HepG2 (cell line): ENCODE data around the gene FNDC3B. TPM values are rescaled to one million over a fixed set of nuclear protein-coding genes. Genes with fewer than 3 reads are reported as not detected.

ENCODE experiments used
- ATAC-seq: fragments of 200-7000 bp; cut with Tn5 transposase; 3 replicates; pipeline ENCODE4 v1.9.1; 2020; ENCODE audit warnings: mild to moderate bottlenecking, moderate library complexity
- BruUV-seq: library from RNA; stranded (reverse); fragments of 400-500 nt; replicated peaks from 2 replicates; lab custom pipeline; 2021; lab: Mats Ljungman, UMichigan
- CTCF ChIA-PET: fragments of 300-600 bp; formaldehyde crosslinking; extraction: SDS; loops from one replicate; lab custom pipeline; 2021; ENCODE audit warnings: low total read pairs, inconsistent platforms, low intra/inter-chr PET ratio; lab: Yijun Ruan, JAX
- POLR2A ChIA-PET: fragments of 350-600 bp; sonication (Branson Sonifier 250); formaldehyde crosslinking; loops from one replicate; lab custom pipeline; 2020; ENCODE audit warnings: antibody characterized with exemption, inconsistent platforms; lab: Yijun Ruan, JAX
- DNase-seq: peaks from one replicate; pipeline ENCODE4 v3.0.0-alpha.2; 2015; ENCODE audit warnings: low spot score
- FAIRE-seq: peaks from 3 replicates; lab custom pipeline; 2011; peaks lifted over from hg19 to GRCh38; lab: Jason Lieb, UNC
- H2AFZ ChIP-seq: one replicate; pipeline ENCODE4 v1.6.1; 2011; ENCODE audit warnings: low read length, inconsistent platforms
- H3K27ac ChIP-seq: fragments of 300-600 bp; 3 replicates; pipeline ENCODE4 v1.8.0; 2011; ENCODE audit warnings: mixed run types, mild to moderate bottlenecking, mixed read lengths, low read length, inconsistent platforms; ENCODE audit not compliant: insufficient read depth; ENCODE audit errors: extremely low read length
- H3K27me3 ChIP-seq, 2 experiments: fragments of 200-600 bp in 1 of 2; 2 replicates in 1 of 2; 3 replicates in 1 of 2; pipeline versions ENCODE4 v1.6.0 to v1.8.0; 2011; ENCODE audit warnings: low read length in 2 of 2, mild to moderate bottlenecking in 2 of 2, moderate library complexity in 2 of 2, inconsistent platforms in 1 of 2; ENCODE audit not compliant: insufficient read depth in 2 of 2, control insufficient read depth in 1 of 2
- H3K36me3 ChIP-seq, 2 experiments: fragments of 200-600 bp in 1 of 2; replicated peaks in 1 of 2; 2 replicates in 1 of 2; 3 replicates in 1 of 2; pipeline versions ENCODE4 v1.5.1 to v1.8.0; 2011; ENCODE audit warnings: low read length in 2 of 2, inconsistent platforms in 1 of 2; ENCODE audit not compliant: insufficient read depth in 2 of 2, control insufficient read depth in 1 of 2
- H3K4me1 ChIP-seq: 2 replicates; pipeline ENCODE4 v1.5.1; 2012; ENCODE audit warnings: low read length, inconsistent platforms; ENCODE audit not compliant: insufficient read depth
- H3K4me2 ChIP-seq: 2 replicates; pipeline ENCODE4 v1.6.0; 2011; ENCODE audit warnings: low read depth, low read length, inconsistent platforms
- H3K4me3 ChIP-seq, 3 experiments: fragments of 200-600 bp in 1 of 3; sonication (generic), shearing (Covaris generic) in 1 of 3; replicated peaks in 1 of 3; 2 replicates each; pipeline ENCODE4 v1.5.1; 2011 to 2016; ENCODE audit warnings: low read length in 3 of 3, inconsistent platforms in 2 of 3, low read depth in 2 of 3, mild to moderate bottlenecking in 2 of 3, control low read depth in 1 of 3, mixed read lengths in 1 of 3; ENCODE audit not compliant: insufficient read depth in 1 of 3
- H3K79me2 ChIP-seq: one replicate; pipeline ENCODE4 v1.6.1; 2011; ENCODE audit warnings: low read length, inconsistent platforms; ENCODE audit not compliant: insufficient read depth
- H3K9ac ChIP-seq: 2 replicates; pipeline ENCODE4 v1.6.0; 2011; ENCODE audit warnings: mild to moderate bottlenecking, low read depth, low read length, inconsistent platforms; ENCODE audit not compliant: insufficient read depth
- H3K9me3 ChIP-seq: 2 replicates; pipeline ENCODE4 v1.5.1; 2012; ENCODE audit warnings: mild to moderate bottlenecking, low read length
- H4K20me1 ChIP-seq: 2 replicates; pipeline ENCODE4 v1.6.0; 2011; ENCODE audit warnings: inconsistent platforms, mild to moderate bottlenecking, low read length, moderate library complexity; ENCODE audit not compliant: insufficient read depth
- AGO2 ChIP-seq: fragments of 200-400 bp; formaldehyde crosslinking; optimal IDR thresholded peaks from 2 replicates; pipeline ENCODE3; 2017; ENCODE audit warnings: mild to moderate bottlenecking, low read depth, low read length, moderate library complexity
- KDM6A ChIP-seq: IDR thresholded peaks from 2 replicates; pipeline ENCODE4 v1.6.1; 2016; ENCODE audit warnings: low read depth
- KLF15 ChIP-seq: sonication (generic); formaldehyde crosslinking; IDR thresholded peaks from 2 replicates; pipeline ENCODE4 v1.8.1; 2023; ENCODE audit warnings: borderline replicate concordance, mild to moderate bottlenecking, inconsistent platforms, missing genetic modification reagents, mixed read lengths
- POLR2A ChIP-seq, 2 experiments: IDR thresholded peaks; 2 replicates each; pipeline ENCODE4 v1.6.1; 2011; ENCODE audit warnings: low read depth in 2 of 2, low read length in 2 of 2, mild to moderate bottlenecking in 1 of 2, moderate library complexity in 1 of 2; ENCODE audit not compliant: insufficient read depth in 1 of 2
- POLR2AphosphoS5 ChIP-seq: IDR thresholded peaks from 2 replicates; pipeline ENCODE4 v1.6.1; 2012; ENCODE audit warnings: low read depth, low read length
- RBM22 ChIP-seq: fragments of 200-400 bp; formaldehyde crosslinking; optimal IDR thresholded peaks from 2 replicates; pipeline ENCODE3; 2017; ENCODE audit warnings: mild to moderate bottlenecking, low read length, moderate library complexity
- ZNF263 ChIP-seq: sonication (generic); formaldehyde crosslinking; IDR thresholded peaks from 2 replicates; pipeline ENCODE4 v1.4.0; 2020; ENCODE audit warnings: missing genetic modification reagents
- ZNF367 ChIP-seq: sonication (generic); formaldehyde crosslinking; IDR thresholded peaks from 2 replicates; pipeline ENCODE4 v1.4.0; 2020; ENCODE audit warnings: missing genetic modification reagents, borderline replicate concordance
- ZNF547 ChIP-seq: sonication (generic); formaldehyde crosslinking; IDR thresholded peaks from 2 replicates; pipeline ENCODE4 v1.5.1; 2020; ENCODE audit warnings: mild to moderate bottlenecking, missing genetic modification reagents
- WGBS: methylation state at CpG from one replicate; pipeline ENCODE4 v1.1.6; 2017; ENCODE audit warnings: low lambda C conversion rate; 5-methylcytosine and 5-hydroxymethylcytosine counted together
- in situ Hi-C: cut with HindIII; loops from 2 replicates; pipeline ENCODE4 v1.10.0; 2017; ENCODE audit warnings: low pct_unique_long_range_greater_than_20kb; ENCODE audit not compliant: extremely low pct_ligation_motif_present
- intact Hi-C: fragments of 100-400 bp; cut with micrococcal nuclease; formaldehyde crosslinking; loops from one replicate; pipeline ENCODE4 v1.10.0; 2022; ENCODE audit not compliant: unreplicated experiment
- polyA plus RNA-seq, 8 experiments: library from polyadenylated mRNA; depleted of rRNA in 3 of 8; stranded (reverse) in 7 of 8; unstranded in 1 of 8; fragments of >200 nt; fragmentation: Illumina TruSeq in 4 of 8; extraction: Trizol in 4 of 8; gene quantifications; 2 replicates each; pipeline versions ENCODE4 v1.2.1 to v1.2.3, GENCODE V29; 2011 to 2016; ENCODE audit warnings: low read depth in 4 of 8, missing spikeins in 1 of 8, mixed read lengths in 1 of 8; ENCODE audit not compliant: insufficient read depth in 1 of 8
- total RNA-seq, 5 experiments: library from RNA; depleted of rRNA; stranded (reverse); fragments of >200 nt; fragmentation: Illumina TruSeq; extraction: Trizol; gene quantifications; 2 replicates each; pipeline ENCODE4 v1.2.3, GENCODE V29; 2016; ENCODE audit warnings: low read depth in 1 of 5
- TF ChIP-seq, protein P1 (sequence below): sonication (generic); formaldehyde crosslinking; IDR thresholded peaks from 2 replicates; pipeline ENCODE4 v1.4.0; 2020; ENCODE audit warnings: missing genetic modification reagents
- TF ChIP-seq, protein P2 (sequence below): IDR thresholded peaks from 2 replicates; pipeline ENCODE4 v1.6.1; 2016; ENCODE audit warnings: low read depth, borderline replicate concordance

Gene FNDC3B
- total and polyA plus RNA-seq, 2 of the 13 experiments (the other 11 are each of a cell fraction or from before 2014, with no cell fraction given), result 74.8 to 103 TPM

DNA sequence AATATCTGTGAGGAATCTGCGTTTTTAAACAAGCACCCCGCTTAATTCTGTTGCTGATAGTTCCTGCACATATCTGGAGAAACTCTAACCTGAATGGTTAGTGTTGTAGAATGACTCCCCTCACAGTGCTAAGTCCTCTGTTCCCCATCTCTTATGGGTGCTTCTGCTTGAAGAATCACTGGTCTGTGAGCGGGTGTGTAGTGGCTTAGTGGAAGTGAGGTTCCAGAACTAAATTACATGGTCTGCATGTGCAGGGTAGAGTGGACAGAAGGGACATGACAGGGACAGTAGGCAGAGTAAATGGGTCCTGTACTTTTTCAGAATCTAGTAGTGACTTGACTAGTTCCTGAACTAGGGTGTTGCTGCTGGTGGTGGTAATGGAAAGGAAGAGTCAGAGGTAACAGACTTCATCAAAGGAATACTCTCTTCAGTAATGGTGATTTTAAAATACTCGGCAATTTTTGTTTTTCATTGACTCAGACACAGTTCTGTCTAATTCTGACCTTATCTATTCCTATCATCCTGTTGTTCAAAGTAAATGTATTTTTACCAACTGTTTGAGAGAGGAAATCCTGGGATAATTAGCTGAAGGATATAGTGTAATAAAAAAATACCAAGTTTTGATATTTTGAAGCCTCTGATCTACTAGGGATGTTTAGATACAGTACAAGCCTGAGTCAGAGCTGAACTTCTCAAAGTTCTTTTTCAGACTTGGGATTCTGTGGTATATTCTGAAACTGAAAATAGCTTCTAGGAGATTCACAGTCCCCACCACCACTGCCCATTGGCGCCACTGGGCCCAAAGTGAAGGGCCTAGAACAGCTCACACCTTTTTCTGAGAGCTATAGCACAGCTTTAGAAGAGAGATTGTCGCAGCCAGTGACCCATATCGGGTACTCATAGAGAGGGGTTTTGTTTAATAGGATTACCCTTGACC lies 55.5 kb downstream of the FNDC3B start:
- peaks cover 1 to 14% of the 10 kb centered on the region in 2 experiments; a peak in 3 of 5 replicates for H3K36me3 ChIP-seq
- no peaks in the 10 kb centered on the region for H3K9me3 ChIP-seq
- no peak for FAIRE-seq
- no peak overlapping the region for H3K4me3 ChIP-seq
- WGBS, result 94% methylated on average over 7 of the region's 7 CpGs
- no peak overlapping the region for H2AFZ ChIP-seq
- no peak overlapping the region for H3K9ac ChIP-seq
- in situ Hi-C loops, result no loop called here
- peak overlapping the region; percentile 47 for H3K27ac ChIP-seq
- H4K20me1 ChIP-seq, result peaks cover 93% of the 10 kb centered on the region
- H3K4me2 ChIP-seq, result peak overlapping the region; percentile 53; the same call in 1 of the 2 replicates
- peak; percentile 18 for ATAC-seq
- H3K4me1 ChIP-seq, result peaks cover 100% of the 10 kb centered on the region
- TF ChIP-seq POLR2A (IDR thresholded peaks at IDR 0.05; ENCODE audit: insufficient read depth in 1 of 2, low read depth in 2 of 2, low read length in 2 of 2), result peak in 1 of 2 experiments; percentile 42; a peak in 1 of 4 replicates
- TF ChIP-seq RBM22, result peak; percentile 98
- TF ChIP-seq, protein P1, sequence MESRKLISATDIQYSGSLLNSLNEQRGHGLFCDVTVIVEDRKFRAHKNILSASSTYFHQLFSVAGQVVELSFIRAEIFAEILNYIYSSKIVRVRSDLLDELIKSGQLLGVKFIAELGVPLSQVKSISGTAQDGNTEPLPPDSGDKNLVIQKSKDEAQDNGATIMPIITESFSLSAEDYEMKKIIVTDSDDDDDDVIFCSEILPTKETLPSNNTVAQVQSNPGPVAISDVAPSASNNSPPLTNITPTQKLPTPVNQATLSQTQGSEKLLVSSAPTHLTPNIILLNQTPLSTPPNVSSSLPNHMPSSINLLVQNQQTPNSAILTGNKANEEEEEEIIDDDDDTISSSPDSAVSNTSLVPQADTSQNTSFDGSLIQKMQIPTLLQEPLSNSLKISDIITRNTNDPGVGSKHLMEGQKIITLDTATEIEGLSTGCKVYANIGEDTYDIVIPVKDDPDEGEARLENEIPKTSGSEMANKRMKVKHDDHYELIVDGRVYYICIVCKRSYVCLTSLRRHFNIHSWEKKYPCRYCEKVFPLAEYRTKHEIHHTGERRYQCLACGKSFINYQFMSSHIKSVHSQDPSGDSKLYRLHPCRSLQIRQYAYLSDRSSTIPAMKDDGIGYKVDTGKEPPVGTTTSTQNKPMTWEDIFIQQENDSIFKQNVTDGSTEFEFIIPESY (CRISPR knock-in tag), result peak; percentile 53; the same call in 1 of the 2 replicates
- TF ChIP-seq ZNF367 (CRISPR knock-in tag), result no peak
- TF ChIP-seq KLF15, result no peak
- TF ChIP-seq, protein P2, sequence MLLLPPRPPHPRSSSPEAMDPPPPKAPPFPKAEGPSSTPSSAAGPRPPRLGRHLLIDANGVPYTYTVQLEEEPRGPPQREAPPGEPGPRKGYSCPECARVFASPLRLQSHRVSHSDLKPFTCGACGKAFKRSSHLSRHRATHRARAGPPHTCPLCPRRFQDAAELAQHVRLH, result no peak
- no peak for TF ChIP-seq KDM6A (CRISPR knock-in tag)
- peak; percentile 31 for TF ChIP-seq AGO2
- TF ChIP-seq POLR2AphosphoS5, result peak; percentile 63
- no peak for TF ChIP-seq ZNF263 (CRISPR knock-in tag)
- no peak for TF ChIP-seq ZNF547 (CRISPR knock-in tag)
- DNase-seq, result no peak
- ChIA-PET CTCF (no interaction called here), POLR2A (no interaction called here)
- H3K79me2 ChIP-seq, result peaks cover 97% of the 10 kb centered on the region
- H3K27me3 ChIP-seq, result no peaks in the 10 kb centered on the region
- no TSS peak for BruUV-seq
- intact Hi-C loops, result loop anchor here (5.0 kb wide), 1 partner anchor 813 kb away; no protein-coding TSS in a partner anchor
